Measurements from ENCODE around the gene WDR6.

WDR6 gene

DNA sequence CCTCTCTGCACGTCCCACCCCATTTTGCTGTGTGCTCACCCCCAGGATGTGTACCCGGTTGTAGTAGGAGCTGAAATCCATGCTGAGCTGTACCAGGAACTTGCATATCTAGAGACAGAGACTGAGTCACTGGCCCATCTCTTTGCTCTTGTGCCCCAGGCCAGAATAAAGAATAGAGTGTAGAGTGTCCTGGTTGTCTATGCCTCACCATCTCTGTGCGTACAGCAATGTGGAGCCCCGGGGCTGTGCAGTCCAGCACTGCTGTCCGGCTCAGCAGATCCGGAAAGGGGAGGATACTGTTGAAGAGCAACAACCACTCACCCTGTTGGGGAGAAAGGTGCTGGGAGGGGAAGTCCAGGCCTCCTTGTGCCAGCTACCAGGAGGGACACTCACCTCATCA is 8.6 kb downstream of the WDR6 start:
- no CpG with 5 or more reads among the region's 6 CpGs for WGBS (ENCODE audit: extremely low coverage, insufficient coverage, low lambda C conversion rate)
- Histone ChIP-seq H3K36me3 (ENCODE audit: control insufficient read depth, insufficient read depth, low read length) (peaks cover 18% of the 10 kb centered on the region), H3K27me3 (ENCODE audit: insufficient read depth, low read length, poor library complexity) (no peaks in the 10 kb centered on the region)

DNA sequence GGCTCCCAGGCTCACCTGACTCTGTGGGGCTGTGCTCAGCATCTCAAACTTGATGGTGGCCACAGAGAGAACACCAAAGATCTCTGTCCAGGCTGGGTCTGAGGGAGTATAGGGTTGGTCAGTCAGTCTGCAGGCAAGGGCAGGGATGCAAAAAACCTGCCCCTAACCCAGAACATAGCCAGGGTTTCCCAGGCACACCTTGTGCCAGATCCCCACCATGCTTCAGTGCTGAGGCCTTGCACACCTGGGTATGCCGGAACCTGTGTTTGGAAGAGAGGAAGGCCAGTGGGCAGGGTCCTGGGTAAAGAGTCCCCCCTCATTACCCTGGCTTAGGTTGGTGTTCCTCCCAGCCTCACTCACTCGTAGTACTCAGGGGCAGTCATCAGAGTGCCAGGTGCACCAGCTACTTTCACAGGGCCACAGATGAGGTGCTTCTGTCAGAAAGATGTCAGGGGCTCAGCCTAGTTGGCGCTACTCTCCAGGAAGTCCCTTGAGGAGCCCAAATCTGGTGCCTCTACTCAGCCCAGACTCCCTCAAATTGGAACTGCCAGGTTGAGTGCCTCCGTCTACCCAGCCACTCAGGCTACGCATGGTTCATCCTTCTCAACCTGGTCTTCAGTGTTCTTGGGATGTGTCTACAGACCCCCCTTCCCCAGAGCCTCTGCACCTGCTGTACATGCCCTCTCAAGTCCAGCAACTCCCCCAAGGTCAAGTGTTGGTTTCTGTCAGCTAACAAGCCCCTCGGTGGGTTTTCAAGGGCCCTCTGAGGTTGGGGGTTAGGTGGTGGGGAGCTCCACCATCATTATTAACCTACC is 9.4 kb downstream of the WDR6 start:
- Histone ChIP-seq H3K4me2 (ENCODE audit: low read length) (no peak overlapping the region), H4K8ac (ENCODE audit: low read depth, low read length) (no peak overlapping the region), H4K5ac (ENCODE audit: low read length) (no peak overlapping the region), H2AK5ac (ENCODE audit: low read length) (no peak overlapping the region), H3K56ac (ENCODE audit: low read length) (no peak overlapping the region), H3K27me3 (ENCODE audit: insufficient read depth, low read length, poor library complexity) (no peaks in the 10 kb centered on the region), H3K4me1 (ENCODE audit: control insufficient read depth, low read depth, low read length) (peaks cover 5% of the 10 kb centered on the region), H3K79me1 (ENCODE audit: low read length) (peaks cover 21% of the 10 kb centered on the region), H2BK15ac (replicated peaks; ENCODE audit: low read depth) (no peak overlapping the region), H3K36me3 (ENCODE audit: control insufficient read depth, insufficient read depth, low read length) (peaks cover 18% of the 10 kb centered on the region), H3K4me3 (ENCODE audit: low read length) (no peak overlapping the region), H2BK5ac (ENCODE audit: low read length) (no peak overlapping the region), H3K27ac (ENCODE audit: low read depth, low read length) (no peak overlapping the region), H3K79me2 (ENCODE audit: control insufficient read depth, insufficient read depth, low read length) (peaks cover 18% of the 10 kb centered on the region), H3K23ac (ENCODE audit: low read length) (no peak overlapping the region), H2BK120ac (ENCODE audit: low read depth, low read length) (no peak overlapping the region), H3K4ac (ENCODE audit: low read depth, low read length) (no peak overlapping the region), H3K9ac (ENCODE audit: low read length) (no peak overlapping the region), H3K18ac (ENCODE audit: low read length) (no peak overlapping the region)
- no CpG with 5 or more reads among the region's 6 CpGs for WGBS (ENCODE audit: extremely low coverage, insufficient coverage, low lambda C conversion rate)
- no peak for DNase-seq

More for the DNA sequence above, 8.6 kb downstream of the WDR6 start:
- Histone ChIP-seq H4K5ac (ENCODE audit: low read length) (no peak overlapping the region), H3K79me2 (ENCODE audit: control insufficient read depth, insufficient read depth, low read length) (peaks cover 22% of the 10 kb centered on the region), H2BK15ac (replicated peaks; ENCODE audit: low read depth) (no peak overlapping the region), H2BK120ac (ENCODE audit: low read depth, low read length) (no peak overlapping the region), H3K18ac (ENCODE audit: low read length) (no peak overlapping the region), H3K4me2 (ENCODE audit: low read length) (no peak overlapping the region), H2BK5ac (ENCODE audit: low read length) (no peak overlapping the region), H3K56ac (ENCODE audit: low read length) (no peak overlapping the region), H3K79me1 (ENCODE audit: low read length) (peaks cover 21% of the 10 kb centered on the region), H3K4me3 (ENCODE audit: low read length) (no peak overlapping the region), H3K4ac (ENCODE audit: low read depth, low read length) (no peak overlapping the region), H3K9ac (ENCODE audit: low read length) (no peak overlapping the region), H4K8ac (ENCODE audit: low read depth, low read length) (no peak overlapping the region), H3K23ac (ENCODE audit: low read length) (no peak overlapping the region), H3K27ac (ENCODE audit: low read depth, low read length) (no peak overlapping the region), H2AK5ac (ENCODE audit: low read length) (no peak overlapping the region), H3K4me1 (ENCODE audit: control insufficient read depth, low read depth, low read length) (peaks cover 5% of the 10 kb centered on the region)
- no peak for DNase-seq

DNA sequence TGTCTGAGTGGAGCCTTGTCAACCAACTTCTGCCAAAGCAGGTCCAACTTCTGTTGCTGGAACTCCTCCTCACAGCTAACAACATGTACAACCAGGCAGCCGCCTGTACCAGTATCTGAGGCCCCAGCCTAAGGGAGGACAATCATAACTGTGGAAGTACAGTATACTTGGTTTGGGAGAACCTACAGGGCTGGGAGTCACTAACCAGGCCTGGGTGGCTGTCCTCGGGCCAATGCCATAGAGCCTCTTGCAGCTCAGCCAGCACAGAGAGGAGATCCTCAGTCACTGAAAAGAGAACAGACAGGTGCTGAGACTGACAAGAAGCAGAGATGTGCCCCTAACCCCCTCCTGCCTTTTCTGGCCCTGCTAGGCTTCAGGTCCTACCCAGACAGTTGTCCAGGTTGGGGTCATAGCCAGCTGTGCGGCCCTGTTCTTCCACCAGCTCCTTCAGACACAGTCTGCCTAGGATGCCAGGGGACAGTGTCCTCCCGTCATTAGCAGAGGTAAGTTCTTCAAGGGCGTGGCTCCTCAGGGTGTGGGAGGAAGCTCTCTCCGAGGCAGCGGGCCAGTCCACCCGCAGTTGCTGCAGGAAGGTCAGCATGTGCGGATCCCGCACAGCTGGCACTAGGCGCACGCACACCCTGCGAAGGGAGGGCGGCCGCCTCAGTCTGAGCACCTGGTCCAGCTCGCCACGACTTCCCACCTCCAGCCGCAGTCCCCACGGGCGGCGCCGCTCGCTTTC is 10.2 kb downstream of the WDR6 start:
- H3K23ac ChIP-seq (ENCODE audit: low read length) = peak overlapping the region; percentile 66
- H2AK5ac ChIP-seq (ENCODE audit: low read length) = no peak overlapping the region
- H3K4ac ChIP-seq (ENCODE audit: low read depth, low read length) = peak overlapping the region; percentile 10
- no peak overlapping the region for H2BK15ac ChIP-seq (replicated peaks; ENCODE audit: low read depth)
- H3K79me2 ChIP-seq (ENCODE audit: control insufficient read depth, insufficient read depth, low read length) = peaks cover 14% of the 10 kb centered on the region
- H3K4me3 ChIP-seq (ENCODE audit: low read length) = peak overlapping the region; percentile 63
- H3K36me3 ChIP-seq (ENCODE audit: control insufficient read depth, insufficient read depth, low read length) = peaks cover 12% of the 10 kb centered on the region
- no peak for DNase-seq
- no peak overlapping the region for H4K5ac ChIP-seq (ENCODE audit: low read length)
- peak overlapping the region; percentile 92 for H3K9ac ChIP-seq (ENCODE audit: low read length)
- H2BK5ac ChIP-seq (ENCODE audit: low read length) = no peak overlapping the region
- peak overlapping the region; percentile 9 for H3K27ac ChIP-seq (ENCODE audit: low read depth, low read length)
- H4K8ac ChIP-seq (ENCODE audit: low read depth, low read length) = no peak overlapping the region
- no peak overlapping the region for H3K18ac ChIP-seq (ENCODE audit: low read length)
- H3K79me1 ChIP-seq (ENCODE audit: low read length) = peaks cover 21% of the 10 kb centered on the region
- H3K4me2 ChIP-seq (ENCODE audit: low read length) = peak overlapping the region; percentile 96
- peak overlapping the region; percentile 94 for H3K56ac ChIP-seq (ENCODE audit: low read length)
- no peak overlapping the region for H2BK120ac ChIP-seq (ENCODE audit: low read depth, low read length)
- no peaks in the 10 kb centered on the region for H3K27me3 ChIP-seq (ENCODE audit: insufficient read depth, low read length, poor library complexity)
- WGBS (ENCODE audit: extremely low coverage, insufficient coverage, low lambda C conversion rate) = no CpG with 5 or more reads among the region's 23 CpGs
- H3K4me1 ChIP-seq (ENCODE audit: control insufficient read depth, low read depth, low read length) = peaks cover 5% of the 10 kb centered on the region

DNA sequence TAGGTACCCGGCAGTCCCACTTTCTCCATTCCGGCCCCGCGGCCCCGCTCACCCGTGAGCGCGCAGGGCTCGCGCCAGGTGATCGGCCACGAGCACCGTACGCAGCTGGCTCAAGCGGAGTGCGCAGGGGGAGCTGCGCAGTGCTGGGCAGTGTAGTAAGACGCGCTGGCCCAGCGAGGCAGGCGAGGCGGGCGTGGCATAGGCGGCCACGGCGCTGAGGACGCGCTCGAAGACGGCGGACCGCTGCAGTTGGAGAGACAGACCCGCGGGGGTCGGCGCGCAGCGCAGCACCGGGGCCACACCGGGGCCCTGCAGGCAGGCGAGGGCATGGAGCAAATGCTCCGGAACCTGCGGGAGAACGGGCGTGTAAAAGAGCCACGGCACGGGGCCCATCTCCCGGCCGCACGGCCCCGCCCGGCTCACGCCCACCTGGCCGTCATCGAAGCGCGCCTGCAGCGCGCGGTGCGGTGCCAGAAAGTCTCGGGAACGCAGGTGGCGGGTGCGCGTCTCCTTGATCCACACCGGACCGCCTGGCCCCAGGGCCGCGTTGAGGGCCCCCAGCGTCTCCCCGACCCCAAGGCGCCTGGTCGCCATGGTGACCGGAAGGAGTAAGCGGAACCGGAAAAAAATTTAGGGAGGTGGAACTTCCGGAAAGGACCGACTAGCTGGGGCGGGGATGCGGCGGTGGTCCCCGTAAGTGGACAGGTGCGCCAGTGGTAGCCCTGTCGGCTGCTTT is 10.9 kb downstream of the WDR6 start, which contains the start of gene DALRD3:
Gene DALRD3, minus strand, starts transcription at position 610 of the 736 bp plus-strand sequence. Its CDS starts 16 bp downstream, at position 594.
- no CpG with 5 or more reads among the region's 85 CpGs for WGBS (ENCODE audit: extremely low coverage, insufficient coverage, low lambda C conversion rate)
- Histone ChIP-seq H2BK15ac (replicated peaks; ENCODE audit: low read depth) (no peak within 1 kb of the TSS), H3K27ac (ENCODE audit: low read depth, low read length) (peak within 1 kb of the TSS; percentile 9), H4K5ac (ENCODE audit: low read length) (no peak within 1 kb of the TSS), H3K36me3 (ENCODE audit: control insufficient read depth, insufficient read depth, low read length) (peaks cover 11% of the 10 kb centered on the region), H2BK120ac (ENCODE audit: low read depth, low read length) (no peak within 1 kb of the TSS), H3K79me1 (ENCODE audit: low read length) (peaks cover 20% of the 10 kb centered on the region), H3K27me3 (ENCODE audit: insufficient read depth, low read length, poor library complexity) (no peaks in the 10 kb centered on the region), H4K8ac (ENCODE audit: low read depth, low read length) (no peak within 1 kb of the TSS), H3K79me2 (ENCODE audit: control insufficient read depth, insufficient read depth, low read length) (peaks cover 15% of the 10 kb centered on the region), H3K4me1 (ENCODE audit: control insufficient read depth, low read depth, low read length) (peaks cover 8% of the 10 kb centered on the region), H2AK5ac (ENCODE audit: low read length) (no peak within 1 kb of the TSS), H3K18ac (ENCODE audit: low read length) (no peak within 1 kb of the TSS), H3K9ac (ENCODE audit: low read length) (peak within 1 kb of the TSS; percentile 92), H3K56ac (ENCODE audit: low read length) (peak within 1 kb of the TSS; percentile 94), H2BK5ac (ENCODE audit: low read length) (no peak within 1 kb of the TSS), H3K4me2 (ENCODE audit: low read length) (peak within 1 kb of the TSS; percentile 96), H3K4ac (ENCODE audit: low read depth, low read length) (peak within 1 kb of the TSS; percentile 10), H3K4me3 (ENCODE audit: low read length) (peak within 1 kb of the TSS; percentile 63), H3K23ac (ENCODE audit: low read length) (peak within 1 kb of the TSS; percentile 66)
- DNase-seq = peak; percentile 75

DNA sequence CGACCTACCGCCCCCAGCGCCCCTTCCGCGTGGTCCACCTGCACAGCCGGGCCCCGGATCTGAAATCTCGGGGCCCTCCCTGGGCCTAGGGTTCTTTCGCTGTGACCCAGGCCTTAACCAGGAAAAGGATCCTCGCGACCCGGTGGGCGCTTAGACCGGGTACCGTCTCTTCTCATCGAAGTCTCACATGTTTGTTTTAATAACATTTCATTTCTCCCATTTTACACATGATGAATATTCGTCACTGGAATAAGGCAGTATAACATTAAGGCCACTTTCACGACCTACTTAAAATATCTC is 11.5 kb downstream of the WDR6 start:
- Histone ChIP-seq H3K56ac (ENCODE audit: low read length) (peak overlapping the region; percentile 76), H3K4me2 (ENCODE audit: low read length) (peak overlapping the region; percentile 40), H3K9ac (ENCODE audit: low read length) (peak overlapping the region; percentile 63), H2BK15ac (replicated peaks; ENCODE audit: low read depth) (no peak overlapping the region), H3K4me1 (ENCODE audit: control insufficient read depth, low read depth, low read length) (peaks cover 9% of the 10 kb centered on the region), H3K27ac (ENCODE audit: low read depth, low read length) (no peak overlapping the region), H2AK5ac (ENCODE audit: low read length) (no peak overlapping the region), H2BK5ac (ENCODE audit: low read length) (no peak overlapping the region), H3K4me3 (ENCODE audit: low read length) (peak overlapping the region; percentile 63), H3K79me1 (ENCODE audit: low read length) (peaks cover 18% of the 10 kb centered on the region), H3K23ac (ENCODE audit: low read length) (no peak overlapping the region), H3K4ac (ENCODE audit: low read depth, low read length) (no peak overlapping the region), H4K5ac (ENCODE audit: low read length) (no peak overlapping the region), H4K8ac (ENCODE audit: low read depth, low read length) (no peak overlapping the region), H2BK120ac (ENCODE audit: low read depth, low read length) (no peak overlapping the region), H3K27me3 (ENCODE audit: insufficient read depth, low read length, poor library complexity) (no peaks in the 10 kb centered on the region), H3K18ac (ENCODE audit: low read length) (no peak overlapping the region), H3K79me2 (ENCODE audit: control insufficient read depth, insufficient read depth, low read length) (peaks cover 16% of the 10 kb centered on the region), H3K36me3 (ENCODE audit: control insufficient read depth, insufficient read depth, low read length) (peaks cover 12% of the 10 kb centered on the region)
- no peak for DNase-seq
- WGBS (ENCODE audit: extremely low coverage, insufficient coverage, low lambda C conversion rate) = no CpG with 5 or more reads among the region's 18 CpGs

Measured in mesendoderm (in vitro differentiated cells).